Loucy (cell line): ENCODE data around the gene CLDN3.
"Not testable (repeated sequence)": the region's sequence is repeated elsewhere in the genome, so short reads cannot be mapped to it uniquely, and the experiment has no call there.

Experiments used
- H2AFZ ChIP-seq: fragments of 200-600 bp; sonication (generic); 2 replicates; pipeline ENCODE4 v1.6.0; 2016; ENCODE audit warnings: antibody characterized with exemption, mild to moderate bottlenecking, low read length, moderate library complexity
- H3F3A ChIP-seq: fragments of 200-600 bp; 2 replicates; pipeline ENCODE4 v1.6.0; 2016; ENCODE audit warnings: antibody characterized with exemption, low read depth, mild to moderate bottlenecking
- H3K27me3 ChIP-seq: fragments of 200-600 bp; sonication (generic); 2 replicates; pipeline ENCODE4 v1.6.1; 2014; ENCODE audit warnings: low read length, mild to moderate bottlenecking; ENCODE audit not compliant: insufficient read depth, poor library complexity, severe bottlenecking
- H3K36me3 ChIP-seq: fragments of 200-600 bp; sonication (generic); 2 replicates; pipeline ENCODE4 v1.6.1; 2016; ENCODE audit warnings: low read length; ENCODE audit not compliant: insufficient read depth
- H3K4me1 ChIP-seq: fragments of 200-600 bp; sonication (generic); 2 replicates; pipeline ENCODE4 v1.5.1; 2014; ENCODE audit warnings: low read length, mild to moderate bottlenecking; ENCODE audit not compliant: insufficient read depth, poor library complexity, severe bottlenecking
- H3K4me2 ChIP-seq: fragments of 200-600 bp; sonication (generic); 2 replicates; pipeline ENCODE4 v1.6.0; 2014; ENCODE audit warnings: antibody characterized with exemption, low read length, low read depth, mild to moderate bottlenecking; ENCODE audit not compliant: poor library complexity, severe bottlenecking
- H3K4me3 ChIP-seq: fragments of 200-600 bp; sonication (generic); 2 replicates; pipeline ENCODE4 v1.5.1; 2014; ENCODE audit warnings: low read length, mild to moderate bottlenecking, mixed read lengths; ENCODE audit not compliant: poor library complexity, severe bottlenecking
- H3K79me2 ChIP-seq: fragments of 200-600 bp; sonication (generic); 2 replicates; pipeline ENCODE4 v1.6.1; 2014; ENCODE audit warnings: low read length; ENCODE audit not compliant: insufficient read depth
- H3K9ac ChIP-seq: fragments of 200-600 bp; sonication (generic); 2 replicates; pipeline ENCODE4 v1.6.0; 2014; ENCODE audit warnings: mild to moderate bottlenecking, low read depth, low read length, moderate library complexity; ENCODE audit not compliant: poor library complexity, severe bottlenecking
- H3K9me2 ChIP-seq: fragments of 200-600 bp; sonication (generic); replicated peaks from 2 replicates; pipeline ENCODE4 v1.6.1; 2016; ENCODE audit warnings: low read depth, low read length, mixed read lengths
- H3K9me3 ChIP-seq: fragments of 200-600 bp; sonication (generic); 2 replicates; pipeline ENCODE4 v1.6.1; 2014; ENCODE audit warnings: mild to moderate bottlenecking, antibody characterized with exemption, low read length, low read depth; ENCODE audit not compliant: insufficient read depth
- H4K20me1 ChIP-seq: fragments of 200-600 bp; sonication (generic); 2 replicates; pipeline ENCODE4 v1.6.0; 2014; ENCODE audit warnings: antibody characterized with exemption, low read length, mild to moderate bottlenecking; ENCODE audit not compliant: insufficient read depth, poor library complexity, severe bottlenecking
- EZH2phosphoT487 ChIP-seq: fragments of 200-600 bp; IDR thresholded peaks from 2 replicates; pipeline ENCODE4 v1.6.1; 2018; ENCODE audit warnings: antibody characterized with exemption, mild to moderate bottlenecking, moderate library complexity, borderline replicate concordance
- TF ChIP-seq, protein P1 (sequence below): fragments of 200-600 bp; sonication (generic); conservative IDR thresholded peaks from 2 replicates; pipeline ENCODE4 v1.5.1; 2014; ENCODE audit warnings: mild to moderate bottlenecking, antibody characterized with exemption, low read length

CLDN3 gene

DNA sequence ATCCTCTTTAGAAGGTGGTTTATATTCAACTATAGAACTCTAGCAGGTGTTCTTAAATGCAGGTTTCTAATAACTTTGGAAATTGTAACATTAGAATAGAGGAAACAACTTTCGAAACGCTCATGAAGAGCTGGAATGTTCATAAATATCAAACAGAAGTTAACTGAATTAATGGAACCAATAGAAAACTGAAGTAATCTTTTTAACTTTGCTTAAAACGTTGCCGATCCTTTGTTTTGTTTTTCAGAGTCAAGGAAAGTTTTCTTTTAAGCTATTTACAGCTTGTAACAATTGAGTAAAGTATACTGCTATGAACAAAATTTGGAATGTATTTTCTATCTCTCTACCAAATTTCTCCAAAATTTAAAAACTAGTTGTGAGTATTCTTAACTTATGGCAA is 19.0 kb upstream of the CLDN3 start:
- Histone ChIP-seq H3K4me1 (no peaks in the 10 kb centered on the region), H2AFZ (no peak overlapping the region), H3K79me2 (no peaks in the 10 kb centered on the region), H3K9me2 (no peaks in the 10 kb centered on the region), H3K36me3 (no peaks in the 10 kb centered on the region), H3K4me2 (no peak overlapping the region), H4K20me1 (no peaks in the 10 kb centered on the region), H3K9ac (no peak overlapping the region), H3K27me3 (no peaks in the 10 kb centered on the region), H3K4me3 (no peak overlapping the region), H3F3A (no peaks in the 10 kb centered on the region), H3K9me3 (no peaks in the 10 kb centered on the region; the same call in 1 of the 2 replicates)
- no peak for TF ChIP-seq EZH2phosphoT487
- TF ChIP-seq, protein P1, sequence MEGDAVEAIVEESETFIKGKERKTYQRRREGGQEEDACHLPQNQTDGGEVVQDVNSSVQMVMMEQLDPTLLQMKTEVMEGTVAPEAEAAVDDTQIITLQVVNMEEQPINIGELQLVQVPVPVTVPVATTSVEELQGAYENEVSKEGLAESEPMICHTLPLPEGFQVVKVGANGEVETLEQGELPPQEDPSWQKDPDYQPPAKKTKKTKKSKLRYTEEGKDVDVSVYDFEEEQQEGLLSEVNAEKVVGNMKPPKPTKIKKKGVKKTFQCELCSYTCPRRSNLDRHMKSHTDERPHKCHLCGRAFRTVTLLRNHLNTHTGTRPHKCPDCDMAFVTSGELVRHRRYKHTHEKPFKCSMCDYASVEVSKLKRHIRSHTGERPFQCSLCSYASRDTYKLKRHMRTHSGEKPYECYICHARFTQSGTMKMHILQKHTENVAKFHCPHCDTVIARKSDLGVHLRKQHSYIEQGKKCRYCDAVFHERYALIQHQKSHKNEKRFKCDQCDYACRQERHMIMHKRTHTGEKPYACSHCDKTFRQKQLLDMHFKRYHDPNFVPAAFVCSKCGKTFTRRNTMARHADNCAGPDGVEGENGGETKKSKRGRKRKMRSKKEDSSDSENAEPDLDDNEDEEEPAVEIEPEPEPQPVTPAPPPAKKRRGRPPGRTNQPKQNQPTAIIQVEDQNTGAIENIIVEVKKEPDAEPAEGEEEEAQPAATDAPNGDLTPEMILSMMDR: no peak

DNA sequence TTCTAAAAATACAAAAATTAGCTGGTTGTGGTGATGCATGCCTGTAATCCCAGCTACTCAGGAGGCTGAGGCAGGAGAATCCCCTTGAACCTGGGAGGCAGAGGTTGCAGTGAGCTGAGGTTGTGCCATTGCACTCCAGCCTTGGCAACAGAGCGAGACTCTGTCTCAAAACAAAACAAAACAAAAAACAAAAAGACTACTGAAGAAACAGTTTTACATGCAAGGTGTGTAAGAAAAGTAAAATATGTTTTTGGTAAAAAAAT is 17.6 kb upstream of the CLDN3 start:
- not testable (repeated sequence) for H3K4me3 ChIP-seq, H3K9ac ChIP-seq, H3K9me3 ChIP-seq, H3K36me3 ChIP-seq, H3F3A ChIP-seq, H3K79me2 ChIP-seq, H3K27me3 ChIP-seq, H4K20me1 ChIP-seq, H3K4me1 ChIP-seq, H3K4me2 ChIP-seq, H2AFZ ChIP-seq, H3K9me2 ChIP-seq

DNA sequence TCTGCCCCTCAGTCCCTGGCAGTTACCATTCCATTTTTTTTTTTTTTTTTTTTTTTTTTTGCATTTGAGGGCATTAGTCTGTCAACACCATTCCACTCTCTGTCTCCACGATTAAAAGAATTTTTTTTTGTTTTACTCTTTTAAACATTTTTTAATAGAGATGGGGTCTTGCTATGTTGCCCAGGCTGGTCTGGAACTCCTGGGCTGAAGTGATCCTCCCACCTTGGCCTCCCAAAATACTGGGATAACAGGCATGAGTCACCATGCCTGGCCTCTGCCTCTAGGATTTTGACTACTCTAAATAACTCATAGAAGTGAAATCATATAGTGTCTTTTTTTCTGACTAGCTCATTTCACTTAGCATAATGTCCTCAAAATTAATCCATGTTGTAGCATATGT is 16.5 kb upstream of the CLDN3 start:
- Histone ChIP-seq H3K9ac (no peak overlapping the region), H2AFZ (no peak overlapping the region), H3K4me3 (no peak overlapping the region), H4K20me1 (no peaks in the 10 kb centered on the region), H3K36me3 (no peaks in the 10 kb centered on the region), H3K4me1 (no peaks in the 10 kb centered on the region), H3K9me2 (no peaks in the 10 kb centered on the region), H3K9me3 (no peaks in the 10 kb centered on the region; the same call in 1 of the 2 replicates), H3K4me2 (no peak overlapping the region), H3K79me2 (no peaks in the 10 kb centered on the region), H3F3A (no peaks in the 10 kb centered on the region), H3K27me3 (no peaks in the 10 kb centered on the region)
- TF ChIP-seq, protein P1: no peak
- no peak for TF ChIP-seq EZH2phosphoT487

DNA sequence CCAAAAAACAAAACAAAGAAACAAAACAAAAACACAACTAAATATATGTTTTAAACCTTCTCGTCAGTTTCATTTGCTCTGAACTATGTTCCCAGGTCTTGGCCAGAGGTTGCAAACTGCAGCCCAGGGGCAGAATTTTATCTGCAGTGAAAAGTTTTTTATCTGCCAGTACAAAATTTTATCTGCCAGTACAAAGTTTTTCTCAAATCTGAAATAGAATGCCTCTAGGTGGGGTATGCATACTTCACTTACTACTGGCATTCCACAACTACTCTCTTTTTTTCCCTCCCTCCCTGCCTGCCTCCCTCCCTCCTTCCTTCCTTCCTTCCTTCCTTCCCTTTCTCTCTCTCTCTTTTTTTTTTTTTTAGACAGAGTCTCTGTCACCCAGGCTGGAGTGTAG is 9.4 kb upstream of the CLDN3 start:
- Histone ChIP-seq H3K36me3 (no peaks in the 10 kb centered on the region), H3K79me2 (no peaks in the 10 kb centered on the region), H3K9me2 (no peaks in the 10 kb centered on the region), H3K4me2 (no peak overlapping the region), H3K4me3 (no peak overlapping the region), H3K9me3 (no peaks in the 10 kb centered on the region), H3K27me3 (no peaks in the 10 kb centered on the region), H3F3A (no peaks in the 10 kb centered on the region), H4K20me1 (no peaks in the 10 kb centered on the region), H2AFZ (no peak overlapping the region), H3K9ac (no peak overlapping the region), H3K4me1 (no peaks in the 10 kb centered on the region)
- no peak for TF ChIP-seq EZH2phosphoT487
- TF ChIP-seq, protein P1: no peak
